Mesenchymal stem cell (in vitro differentiated cells and primary cell): ENCODE measurements around the gene SPPL2C.

Experiments used
- DNase-seq: peaks from one replicate; pipeline ENCODE4 v3.0.0-alpha.2; 2013
- H2AFZ ChIP-seq: one replicate; pipeline ENCODE4 v1.6.1; 2013; ENCODE audit warnings: low read depth, mild to moderate bottlenecking, control low read depth, inconsistent platforms, low read length, moderate library complexity
- H2AK5ac ChIP-seq: 2 replicates; pipeline ENCODE4 v1.6.1; 2013; ENCODE audit warnings: low read length, moderate library complexity, mild to moderate bottlenecking, inconsistent platforms; ENCODE audit not compliant: severe bottlenecking
- H2BK120ac ChIP-seq: one replicate; pipeline ENCODE4 v1.6.1; 2013; ENCODE audit warnings: low read depth, mild to moderate bottlenecking, inconsistent platforms, low read length, moderate library complexity
- H2BK12ac ChIP-seq, 2 experiments: one replicate each; pipeline ENCODE4 v1.6.1; 2013; ENCODE audit warnings: inconsistent platforms in 2 of 2, low read length in 2 of 2, mild to moderate bottlenecking in 2 of 2, moderate library complexity in 2 of 2, control low read depth in 1 of 2
- H2BK15ac ChIP-seq: one replicate; pipeline ENCODE4 v1.6.1; 2013; ENCODE audit warnings: mild to moderate bottlenecking, low read depth, inconsistent platforms; ENCODE audit not compliant: poor library complexity, severe bottlenecking
- H2BK5ac ChIP-seq: 2 replicates; pipeline ENCODE4 v1.6.1; 2013; ENCODE audit warnings: low read depth, mild to moderate bottlenecking, low read length, control low read depth, inconsistent platforms; ENCODE audit not compliant: poor library complexity, severe bottlenecking
- H3K14ac ChIP-seq, 2 experiments: one replicate each; pipeline ENCODE4 v1.6.1; 2013; ENCODE audit warnings: inconsistent platforms in 2 of 2, low read length in 2 of 2, control low read depth in 1 of 2, mild to moderate bottlenecking in 1 of 2, moderate library complexity in 1 of 2
- H3K18ac ChIP-seq, 2 experiments: one replicate each; pipeline ENCODE4 v1.6.1; 2013; ENCODE audit warnings: inconsistent platforms in 2 of 2, low read length in 2 of 2, control low read depth in 1 of 2, low read depth in 1 of 2, mild to moderate bottlenecking in 1 of 2
- H3K23ac ChIP-seq, 2 experiments: one replicate each; pipeline ENCODE4 v1.6.1; 2013; ENCODE audit warnings: inconsistent platforms in 2 of 2, low read length in 2 of 2, mild to moderate bottlenecking in 2 of 2, moderate library complexity in 2 of 2, control low read depth in 1 of 2
- H3K27ac ChIP-seq: 2 replicates; pipeline ENCODE4 v1.5.1; 2013; ENCODE audit warnings: mild to moderate bottlenecking, moderate library complexity, low read length, control low read depth, inconsistent platforms; ENCODE audit not compliant: poor library complexity, severe bottlenecking
- H3K27me3 ChIP-seq, 2 experiments: 2 replicates each; pipeline versions ENCODE4 v1.6.1 to v1.7.0; 2013; ENCODE audit warnings: low read length in 2 of 2, mild to moderate bottlenecking in 2 of 2, moderate library complexity in 2 of 2, control low read depth in 1 of 2, inconsistent platforms in 1 of 2; ENCODE audit not compliant: control insufficient read depth in 1 of 2, insufficient read depth in 1 of 2
- H3K36me3 ChIP-seq, 2 experiments: 2 replicates each; pipeline versions ENCODE4 v1.6.1 to v1.7.0; 2013; ENCODE audit warnings: low read length in 2 of 2, control low read depth in 1 of 2, inconsistent platforms in 1 of 2, low read depth in 1 of 2, mild to moderate bottlenecking in 1 of 2; ENCODE audit not compliant: insufficient read depth in 2 of 2, control insufficient read depth in 1 of 2
- H3K4ac ChIP-seq, 2 experiments: one replicate each; pipeline ENCODE4 v1.6.1; 2013; ENCODE audit warnings: inconsistent platforms in 2 of 2, low read length in 2 of 2, mild to moderate bottlenecking in 2 of 2, moderate library complexity in 2 of 2, control low read depth in 1 of 2, low read depth in 1 of 2
- H3K4me1 ChIP-seq: 2 replicates; pipeline ENCODE4 v1.6.1; 2013; ENCODE audit warnings: low read depth, low read length, control low read depth; ENCODE audit not compliant: control insufficient read depth, insufficient read depth
- H3K4me2 ChIP-seq: 2 replicates; pipeline ENCODE4 v1.6.1; 2013; ENCODE audit warnings: low read length, mild to moderate bottlenecking, inconsistent platforms; ENCODE audit not compliant: poor library complexity, severe bottlenecking
- H3K4me3 ChIP-seq, 2 experiments: 2 replicates each; pipeline versions ENCODE4 v1.5.1 to v1.7.0; 2013; ENCODE audit warnings: low read length in 2 of 2, mild to moderate bottlenecking in 2 of 2, control low read depth in 1 of 2, low read depth in 1 of 2; ENCODE audit not compliant: insufficient read depth in 1 of 2
- H3K79me1 ChIP-seq: replicated peaks from 2 replicates; pipeline ENCODE4 v1.6.1; 2013; ENCODE audit warnings: mild to moderate bottlenecking, control low read depth, low read length, inconsistent platforms; ENCODE audit not compliant: poor library complexity, severe bottlenecking
- H3K9ac ChIP-seq: 2 replicates; pipeline ENCODE4 v1.7.0; 2013; ENCODE audit warnings: mild to moderate bottlenecking, low read length, moderate library complexity
- H3K9me3 ChIP-seq: 2 replicates; pipeline ENCODE4 v1.7.0; 2013; ENCODE audit warnings: mild to moderate bottlenecking, low read length; ENCODE audit not compliant: control insufficient read depth
- H4K8ac ChIP-seq: one replicate; pipeline ENCODE4 v1.6.1; 2013; ENCODE audit warnings: inconsistent platforms, mild to moderate bottlenecking, low read length, moderate library complexity
- H4K91ac ChIP-seq: one replicate; pipeline ENCODE4 v1.6.1; 2013; ENCODE audit warnings: mild to moderate bottlenecking, low read length, inconsistent platforms
- WGBS: methylation state at CpG from one replicate; pipeline ENCODE4 v1.1.7; 2013; ENCODE audit warnings: mixed read lengths; 5-methylcytosine and 5-hydroxymethylcytosine counted together

Gene SPPL2C

DNA sequence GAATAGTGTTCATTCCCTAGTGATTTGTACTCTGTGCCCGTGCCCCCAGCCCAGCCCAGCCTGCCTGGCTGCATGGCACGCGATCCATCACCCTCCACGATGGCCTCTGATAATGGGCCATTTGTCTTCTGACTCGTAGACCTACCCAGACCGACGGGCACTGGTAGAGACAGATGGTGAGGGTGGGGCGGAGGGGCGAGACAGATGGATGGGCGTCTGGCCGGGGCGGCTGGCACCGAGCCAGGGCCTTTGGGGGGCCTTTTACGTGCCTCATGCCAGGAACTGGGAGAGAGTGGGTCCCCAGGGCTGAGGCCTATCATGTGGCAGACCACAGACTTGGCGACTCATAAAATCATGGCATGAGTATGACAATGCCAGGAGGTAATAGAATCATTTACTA, 35.2 kb upstream of the SPPL2C start:
- H2BK120ac ChIP-seq, result no peak overlapping the region
- no peaks in the 10 kb centered on the region for H3K36me3 ChIP-seq
- H3K4me1 ChIP-seq, result no peaks in the 10 kb centered on the region
- no peak overlapping the region for H4K8ac ChIP-seq
- no peak overlapping the region for H4K91ac ChIP-seq
- no peak overlapping the region for H3K23ac ChIP-seq
- H3K27me3 ChIP-seq, result peaks cover 58 to 73% of the 10 kb centered on the region in 2 experiments
- H2AFZ ChIP-seq, result no peak overlapping the region
- H3K27ac ChIP-seq, result no peak overlapping the region
- 86% methylated on average over 13 of the region's 15 CpGs for whole genome bisulfite sequencing
- H3K9me3 ChIP-seq, result peaks cover 4% of the 10 kb centered on the region
- no peak overlapping the region for H3K14ac ChIP-seq
- H2AK5ac ChIP-seq, result no peak overlapping the region
- H3K18ac ChIP-seq, result no peak overlapping the region
- H3K4me3 ChIP-seq, result no peak overlapping the region
- H2BK12ac ChIP-seq, result no peak overlapping the region
- no peaks in the 10 kb centered on the region for H3K79me1 ChIP-seq
- H2BK15ac ChIP-seq, result no peak overlapping the region
- H3K4ac ChIP-seq, result no peak overlapping the region
- H3K9ac ChIP-seq, result no peak overlapping the region
- no peak overlapping the region for H2BK5ac ChIP-seq
- no peak for DNase-seq
- no peak overlapping the region for H3K4me2 ChIP-seq

DNA sequence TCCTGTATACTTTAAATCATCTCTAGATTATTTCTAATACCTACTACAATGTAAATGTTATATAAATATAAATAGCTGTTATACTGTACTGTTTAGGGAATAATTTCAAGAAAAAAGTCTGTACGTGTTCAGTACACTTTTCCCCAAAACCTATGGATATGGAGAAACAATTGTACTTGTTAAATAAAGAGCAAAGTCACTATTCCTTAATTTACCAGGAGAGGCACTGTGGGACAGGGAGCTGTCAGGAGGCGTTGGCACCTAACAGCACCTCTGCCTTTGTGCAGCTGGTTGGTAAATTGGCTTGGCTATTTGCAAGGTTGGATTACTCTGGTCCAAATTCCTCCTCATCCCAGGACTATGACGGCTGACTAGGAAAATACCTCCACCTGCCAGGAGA, 32.6 kb upstream of the SPPL2C start:
- peaks cover 47 to 57% of the 10 kb centered on the region in 2 experiments for H3K27me3 ChIP-seq
- H2BK120ac ChIP-seq, result no peak overlapping the region
- no peak overlapping the region for H4K91ac ChIP-seq
- no peak overlapping the region for H2BK12ac ChIP-seq
- H2BK15ac ChIP-seq, result no peak overlapping the region
- peaks cover 4% of the 10 kb centered on the region for H3K9me3 ChIP-seq
- H2AFZ ChIP-seq, result no peak overlapping the region
- DNase-seq, result peak; percentile 3
- no peak overlapping the region for H3K14ac ChIP-seq
- no peak overlapping the region for H2BK5ac ChIP-seq
- H2AK5ac ChIP-seq, result no peak overlapping the region
- no peak overlapping the region for H3K4ac ChIP-seq
- no peaks in the 10 kb centered on the region for H3K79me1 ChIP-seq
- no peak overlapping the region for H3K9ac ChIP-seq
- H3K4me3 ChIP-seq, result no peak overlapping the region
- H4K8ac ChIP-seq, result no peak overlapping the region
- 38% methylated on average over 1 of the region's 3 CpGs for WGBS
- no peak overlapping the region for H3K23ac ChIP-seq
- H3K4me1 ChIP-seq, result no peaks in the 10 kb centered on the region
- no peak overlapping the region for H3K4me2 ChIP-seq
- no peaks in the 10 kb centered on the region for H3K36me3 ChIP-seq
- no peak overlapping the region for H3K18ac ChIP-seq
- no peak overlapping the region for H3K27ac ChIP-seq

DNA sequence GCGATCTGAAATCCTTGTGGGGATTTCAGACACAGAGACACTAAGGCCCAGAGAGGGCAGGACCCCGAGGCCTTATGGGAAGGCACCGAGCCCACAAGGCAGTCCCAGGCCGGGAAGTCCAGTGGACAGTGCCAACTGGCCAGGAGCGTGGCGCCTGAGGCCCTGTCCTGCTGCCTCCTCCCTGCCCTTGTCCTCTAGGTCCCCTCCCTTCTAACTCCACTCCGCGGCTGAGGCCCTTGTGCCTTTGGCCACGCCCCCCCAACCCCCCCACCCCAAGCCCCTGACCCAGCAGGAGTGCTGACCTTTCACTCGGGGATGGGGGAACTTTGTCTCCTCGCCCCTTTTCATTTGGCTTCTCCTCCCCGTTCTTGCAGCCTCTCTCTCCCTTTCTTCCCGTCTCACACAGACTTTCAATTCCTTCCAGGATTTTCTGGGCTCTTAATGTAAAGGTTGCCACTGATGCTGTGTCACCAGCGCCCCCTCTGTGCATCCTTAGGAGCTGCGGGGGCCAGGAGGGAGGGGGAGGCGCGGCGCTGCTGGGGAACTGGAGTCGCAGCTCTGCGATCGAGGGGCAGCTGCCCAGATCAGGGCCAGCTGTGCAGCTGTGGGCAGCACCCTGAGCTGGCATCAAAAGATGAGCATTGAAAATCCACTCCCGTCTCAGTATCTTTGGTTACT, 31.5 kb upstream of the SPPL2C start:
- no peak overlapping the region for H3K18ac ChIP-seq
- H2BK5ac ChIP-seq, result no peak overlapping the region
- no peak overlapping the region for H4K8ac ChIP-seq
- H3K4me1 ChIP-seq, result no peaks in the 10 kb centered on the region
- no peak overlapping the region for H3K4me2 ChIP-seq
- peaks cover 47 to 54% of the 10 kb centered on the region in 2 experiments for H3K27me3 ChIP-seq
- H3K4ac ChIP-seq, result no peak overlapping the region
- H2BK120ac ChIP-seq, result no peak overlapping the region
- H2BK12ac ChIP-seq, result no peak overlapping the region
- no peaks in the 10 kb centered on the region for H3K79me1 ChIP-seq
- no peaks in the 10 kb centered on the region for H3K36me3 ChIP-seq
- no peak overlapping the region for H3K14ac ChIP-seq
- H3K9me3 ChIP-seq, result peaks cover 4% of the 10 kb centered on the region
- H2BK15ac ChIP-seq, result no peak overlapping the region
- H2AFZ ChIP-seq, result no peak overlapping the region
- H3K4me3 ChIP-seq, result no peak overlapping the region
- 15% methylated on average over 18 of the region's 22 CpGs for WGBS
- H3K27ac ChIP-seq, result no peak overlapping the region
- H3K9ac ChIP-seq, result no peak overlapping the region
- no peak overlapping the region for H4K91ac ChIP-seq
- H3K23ac ChIP-seq, result no peak overlapping the region
- DNase-seq, result peak; percentile 8
- no peak overlapping the region for H2AK5ac ChIP-seq

DNA sequence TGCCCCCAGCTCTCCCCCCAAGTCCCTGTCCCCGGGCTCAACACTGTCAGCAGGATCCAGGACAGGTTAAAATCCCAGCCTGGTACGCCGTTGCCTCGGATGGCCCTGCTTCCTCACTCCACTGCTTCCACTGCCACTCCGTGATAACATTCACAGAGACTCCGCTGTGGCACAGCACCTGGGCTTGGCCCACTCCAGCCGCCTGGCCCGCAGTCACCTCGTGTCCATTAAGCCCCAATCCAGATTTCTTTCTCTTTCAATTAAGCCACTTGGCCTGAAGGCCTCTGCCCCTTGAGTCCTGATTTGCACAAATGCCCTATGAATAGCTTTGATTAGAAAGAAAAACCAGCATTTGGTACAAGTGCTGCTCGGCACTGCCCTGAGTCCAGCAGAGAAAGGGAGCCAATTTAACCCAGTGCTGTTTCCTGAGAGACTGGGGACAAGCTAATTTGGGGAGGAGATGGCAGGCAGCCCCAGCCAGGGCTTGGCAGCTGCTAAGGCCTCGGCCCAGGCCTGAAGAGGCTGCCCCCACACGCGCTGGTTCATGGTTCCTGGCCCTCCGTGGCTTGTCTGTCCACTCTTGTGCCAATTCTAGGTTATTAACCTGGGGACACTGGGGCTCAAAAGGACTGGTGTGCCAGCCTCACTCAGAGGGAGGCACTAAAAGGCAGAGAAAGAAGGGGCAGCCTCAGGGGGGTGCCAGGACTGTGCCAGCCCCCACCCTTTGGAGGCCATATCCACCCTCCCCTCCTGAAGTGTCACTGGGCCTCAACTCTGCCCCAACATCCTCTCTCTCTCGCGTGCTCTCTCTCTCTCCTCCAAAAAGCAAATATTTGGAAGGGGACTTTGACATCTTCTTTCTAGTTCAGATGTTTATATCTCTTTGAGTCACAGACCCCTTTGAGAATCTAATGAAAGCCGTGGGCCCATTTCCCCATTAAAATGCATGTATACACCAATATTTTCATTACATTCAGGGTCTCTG, 29.8 kb upstream of the SPPL2C start:
- peaks cover 51 to 52% of the 10 kb centered on the region in 2 experiments for H3K27me3 ChIP-seq
- H3K4me3 ChIP-seq, result peak overlapping the region in 1 of 2 experiments; percentile 10
- H2AK5ac ChIP-seq, result no peak overlapping the region
- no peak overlapping the region for H3K14ac ChIP-seq
- H3K4me2 ChIP-seq, result no peak overlapping the region
- H4K8ac ChIP-seq, result no peak overlapping the region
- no peak overlapping the region for H2BK120ac ChIP-seq
- no peak overlapping the region for H2BK5ac ChIP-seq
- DNase-seq, result no peak
- no peak overlapping the region for H2BK12ac ChIP-seq
- H2AFZ ChIP-seq, result no peak overlapping the region
- no peak overlapping the region for H3K27ac ChIP-seq
- no peak overlapping the region for H3K23ac ChIP-seq
- no peak overlapping the region for H4K91ac ChIP-seq
- H3K18ac ChIP-seq, result no peak overlapping the region
- no peak overlapping the region for H2BK15ac ChIP-seq
- WGBS, result 76% methylated on average over 17 of the region's 17 CpGs
- no peak overlapping the region for H3K4ac ChIP-seq
- H3K9ac ChIP-seq, result no peak overlapping the region
- peaks cover 4% of the 10 kb centered on the region for H3K9me3 ChIP-seq
- H3K79me1 ChIP-seq, result no peaks in the 10 kb centered on the region
- H3K4me1 ChIP-seq, result no peaks in the 10 kb centered on the region
- H3K36me3 ChIP-seq, result no peaks in the 10 kb centered on the region
